ENCODE results near the gene MARCHF5.
"Not testable (repeated sequence)": the region's sequence is repeated elsewhere in the genome, so short reads cannot be mapped to it uniquely, and the experiment has no call there.

The MARCHF5 gene

DNA sequence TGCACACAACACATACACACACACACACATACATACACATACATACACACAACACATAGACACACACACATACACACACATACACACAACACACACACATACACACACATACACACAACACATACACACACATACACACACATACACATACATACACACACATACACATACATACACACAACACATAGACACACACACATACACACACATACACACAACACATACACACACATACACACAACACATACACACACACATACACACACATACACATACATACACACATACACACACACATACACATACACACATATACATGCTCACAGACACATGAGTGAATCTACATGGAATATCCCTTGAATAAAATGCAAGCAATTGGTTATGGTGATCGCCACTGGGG, 102.2 kb downstream of the MARCHF5 start:
- not testable (repeated sequence) for DNase-seq

DNA sequence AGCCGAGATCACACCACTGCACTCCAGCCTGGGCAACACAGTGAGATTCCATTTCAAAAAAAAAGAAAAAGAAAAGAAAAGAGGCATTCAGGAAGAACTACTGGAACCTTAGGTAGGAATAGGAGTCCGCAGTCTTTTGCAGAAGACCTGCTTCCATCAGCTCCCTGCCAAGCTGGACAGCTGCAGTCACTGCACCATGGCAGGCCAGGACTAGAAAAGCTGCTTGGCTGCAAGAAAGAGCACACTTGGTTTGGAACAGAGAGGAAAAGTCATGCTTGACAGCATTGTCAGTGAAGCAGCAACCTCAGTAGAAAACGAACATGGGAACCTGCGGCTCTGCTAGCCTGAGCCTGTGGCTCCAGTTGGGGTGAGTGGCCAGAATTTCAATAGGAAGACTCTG, 104.3 kb downstream of the MARCHF5 start:
- no peak for DNase-seq

DNA sequence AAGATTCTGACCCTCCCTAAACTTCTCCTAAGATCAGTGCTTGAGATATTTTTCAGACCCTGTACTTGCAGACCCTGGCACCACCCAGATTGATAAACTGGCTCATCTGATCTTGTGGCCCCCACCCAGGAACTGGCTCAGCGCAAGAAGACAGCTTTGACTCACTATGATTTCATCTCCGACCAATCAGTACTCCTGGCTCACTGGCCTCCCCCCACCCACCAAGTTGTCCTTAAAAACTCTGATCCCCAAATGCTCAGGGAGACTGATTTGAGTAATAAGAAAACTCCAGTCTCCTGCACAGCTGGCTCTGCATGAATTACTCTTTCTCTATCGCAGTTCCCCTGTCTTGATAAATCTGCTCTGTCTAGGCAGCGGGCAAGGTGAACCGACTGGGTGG, 111.3 kb downstream of the MARCHF5 start:
- not testable (repeated sequence) for DNase-seq
